ENCODE measurements around the gene NRIP1. TPM values are rescaled to one million over a fixed set of nuclear protein-coding genes. Genes with fewer than 3 reads are reported as not detected.

Gene NRIP1
- 59.2 and 62.6 TPM in 2 replicates for total RNA-seq (2013; cell fraction: nucleolus; rRNA removed)
- 18.0 and 20.2 TPM in 2 replicates for total RNA-seq (2014; rRNA removed)
- total RNA-seq (2014; rRNA removed; fragmentation: Illumina TruSeq; extraction: Trizol), result 25.7 and 26.1 TPM in 2 replicates
- total RNA-seq (2021), result 22.9 and 23.4 TPM in 2 replicates
- 5.8 TPM for polyA plus RNA-seq (2011; ENCODE audit: low read depth)
- polyA plus RNA-seq (2011; rRNA removed), result 10.0 and 13.8 TPM in 2 replicates
- 3.5 and 3.7 TPM in 2 replicates for polyA plus RNA-seq (2011; cell fraction: cytosol; rRNA removed)
- 9.3 and 10.4 TPM in 2 replicates for polyA plus RNA-seq (2011; cell fraction: nucleus; rRNA removed)
- polyA plus RNA-seq (2012), result 7.4 and 8.1 TPM in 2 replicates
- 12.5 and 15.6 TPM in 2 replicates for polyA plus RNA-seq (2014; fragmentation: Illumina TruSeq; extraction: Trizol)
- 1 to 10 TPM; 2.9 to 4.0 TPM for polyA plus RNA-seq (2014; fragmentation: Nextera tagmentation; extraction: Ambion mirVana)
- 6.3 and 6.8 TPM in 2 replicates for polyA plus RNA-seq (2014; rRNA removed)
- polyA plus RNA-seq (2016; fragmentation: Nextera tagmentation; extraction: Ambion mirVana), result 1 to 10 TPM; 4.1 to 8.6 TPM
- 20.1 and 37.1 TPM in 2 replicates for polyA minus RNA-seq (2011; rRNA and poly(A)+ RNA removed)
- 6.1 and 9.5 TPM in 2 replicates for polyA minus RNA-seq (2011; cell fraction: cytosol; rRNA and poly(A)+ RNA removed)
- 15.2 and 19.6 TPM in 2 replicates for polyA minus RNA-seq (2011; cell fraction: nucleus; rRNA and poly(A)+ RNA removed)
- Bru-seq, nascent RNA, result percentile 82 among the genes with signal in this experiment
- percentile 65 among the genes with signal in this experiment for BruChase-seq, experiment 1, labeled RNA remaining after a 6-hour chase
- percentile 80 among the genes with signal in this experiment for BruChase-seq, experiment 2, labeled RNA remaining after a 2-hour chase
- long read RNA-seq, experiment 1, result 0 reads
- long read RNA-seq, experiment 2, partial matches to known transcripts, result 2 of 16 reads
- long read RNA-seq, experiment 2, other reads (novel, unspliced or antisense), result 13 of 16 reads

DNA sequence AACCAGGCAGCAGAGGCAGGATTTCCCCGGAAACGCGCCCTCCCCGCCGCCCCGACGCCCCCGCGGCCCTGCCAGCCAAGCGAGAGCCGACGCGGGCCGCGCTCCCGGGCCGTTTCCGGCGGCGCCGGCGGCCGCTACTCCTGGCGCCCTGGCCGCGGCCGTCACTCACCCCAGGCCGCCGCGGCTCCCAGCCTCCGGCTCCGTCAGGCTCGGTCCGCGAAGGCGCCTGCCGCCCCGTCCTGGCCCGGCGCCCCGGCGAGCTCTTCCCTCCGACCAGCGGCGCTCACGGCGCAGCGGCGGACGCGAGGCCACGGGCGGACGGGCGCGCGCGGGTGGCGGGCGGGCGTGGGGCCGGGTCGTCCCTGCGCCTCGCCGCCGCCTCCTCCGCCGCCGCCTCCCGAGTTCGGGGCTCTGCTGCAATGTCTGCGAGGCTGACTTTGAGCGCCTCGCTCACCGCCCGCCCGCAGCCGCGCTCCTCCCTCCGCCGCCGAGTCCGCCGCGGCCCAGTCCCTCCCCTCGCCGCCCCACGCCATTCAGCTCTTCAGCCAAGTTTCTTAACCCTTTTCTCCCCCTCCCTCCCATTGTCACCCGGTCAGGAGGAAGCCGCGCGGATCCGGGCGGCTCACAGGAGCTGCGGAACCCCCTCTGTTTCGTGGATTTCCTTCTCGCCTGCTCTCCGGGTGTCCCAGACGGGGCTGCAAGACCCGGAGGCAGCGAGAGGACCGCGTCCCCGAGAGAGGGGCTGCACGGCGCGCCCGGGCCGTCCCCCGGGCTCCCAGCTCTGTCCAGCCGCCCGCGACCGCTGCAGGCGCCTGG, at the start of gene NRIP1:
NRIP1 (minus strand) TSS at position 425 of the 816 bp plus-strand sequence. CDS start 96,808 bp downstream, outside the sequence.
- ChIA-PET CTCF (interaction anchor here (0.6 to 1.3 kb wide), 3 partner anchors 14 to 418 kb away, joined by 3 to 4 read pairs (median 3); no protein-coding TSS in a partner anchor), POLR2A (interaction anchor here (0.7 to 1.1 kb wide), 4 partner anchors 8 to 185 kb away, joined by 3 read pairs; no protein-coding TSS in a partner anchor), SMC1A (ENCODE audit: uncharacterized antibody, unreplicated experiment) (interaction anchor here (1.1 to 2.7 kb wide), 5 partner anchors 8 to 198 kb away, joined by 3 to 9 read pairs (median 5); no protein-coding TSS in a partner anchor), RAD21 (ENCODE audit: unreplicated experiment) (interaction anchor here (0.9 to 1.7 kb wide), 7 partner anchors 8 to 418 kb away, joined by 3 to 5 read pairs (median 5); no protein-coding TSS in a partner anchor)
- no peaks in the 10 kb centered on the region for H4K20me1 ChIP-seq (ENCODE audit: control insufficient read depth, insufficient read depth)
- intact Hi-C loops (cut with micrococcal nuclease; ENCODE audit: unreplicated experiment) (loop anchor here (5.0 to 10.0 kb wide), 4 partner anchors 370 to 682 kb away; partner anchors contain the start of genes HSPA13 and SAMSN1), in situ Hi-C loops (cut with MboI) (loop anchor here (10.0 kb wide), 1 partner anchor 420 kb away; no protein-coding TSS in a partner anchor)
- peaks cover 0 to 5% of the 10 kb centered on the region in 2 experiments; a peak in 1 of 4 replicates for H3K27me3 ChIP-seq (replicated peaks in 1 of 2; ENCODE audit: control insufficient read depth in 2 of 2, insufficient read depth in 2 of 2, low read length in 1 of 2)
- peak within 1 kb of the TSS; percentile 78 for H2AFZ ChIP-seq (ENCODE audit: control insufficient read depth, low read depth, low read length)
- H3K4me2 ChIP-seq (ENCODE audit: control insufficient read depth, insufficient read depth), result peak within 1 kb of the TSS; percentile 93
- H3K9me3 ChIP-seq (replicated peaks; ENCODE audit: control insufficient read depth, insufficient read depth, low read length), result no peaks in the 10 kb centered on the region
- no peaks in the 10 kb centered on the region for H3K36me3 ChIP-seq (ENCODE audit: control insufficient read depth in 2 of 2, insufficient read depth in 2 of 2, low read length in 1 of 2)
- peak within 1 kb of the TSS; percentile 88 for H3K9ac ChIP-seq (ENCODE audit: control insufficient read depth, insufficient read depth, low read length)
- H3K4me3 ChIP-seq, result peak within 1 kb of the TSS; percentile 91
- no TSS peak for BruUV-seq (replicated peaks)
- ATAC-seq (peak; percentile 84), FAIRE-seq (no peak), DNase-seq (ENCODE audit: low read depth, low spot score) (no peak)
- under 1% methylated on average over 26 of the region's 116 CpGs for WGBS (ENCODE audit: insufficient coverage, insufficient replicate concordance, low lambda C conversion rate, missing lambda C conversion rate)
- H3K27ac ChIP-seq (ENCODE audit: control insufficient read depth, insufficient read depth), result peak within 1 kb of the TSS; percentile 63
- no peaks in the 10 kb centered on the region for H3K4me1 ChIP-seq (ENCODE audit: control insufficient read depth, insufficient read depth, low read length)
- H3K79me2 ChIP-seq (ENCODE audit: control insufficient read depth, insufficient read depth, low read length), result peaks cover 48% of the 10 kb centered on the region
- TF ChIP-seq HDAC6 (IDR thresholded peaks at IDR 0.05; ENCODE audit: unreplicated experiment) (no peak), IKZF2 (IDR thresholded peaks at IDR 0.05) (no peak), JUND (IDR thresholded peaks at IDR 0.05; ENCODE audit: low read depth, low read length) (no peak), ETV6 (conservative IDR thresholded peaks at IDR 0.05 in 1 of 2, IDR thresholded peaks at IDR 0.05 in 1 of 2; ENCODE audit: borderline replicate concordance in 1 of 2, low read depth in 1 of 2) (no peak), MEF2B (IDR thresholded peaks at IDR 0.05; ENCODE audit: partially characterized antibody, poor library complexity, severe bottlenecking) (no peak), ZSCAN29 (IDR thresholded peaks at IDR 0.05) (0 out of 2 replicates have a peak, but pooled peaks have one; percentile 18), ZBTB33 (IDR thresholded peaks at IDR 0.05) (no peak), SMAD5 (IDR thresholded peaks at IDR 0.05; ENCODE audit: low read depth) (no peak)
- TF ChIP-seq, protein P1, sequence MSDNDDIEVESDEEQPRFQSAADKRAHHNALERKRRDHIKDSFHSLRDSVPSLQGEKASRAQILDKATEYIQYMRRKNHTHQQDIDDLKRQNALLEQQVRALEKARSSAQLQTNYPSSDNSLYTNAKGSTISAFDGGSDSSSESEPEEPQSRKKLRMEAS (IDR thresholded peaks at IDR 0.05; ENCODE audit: low read depth, low read length), result no peak
- TF ChIP-seq, protein P2, sequence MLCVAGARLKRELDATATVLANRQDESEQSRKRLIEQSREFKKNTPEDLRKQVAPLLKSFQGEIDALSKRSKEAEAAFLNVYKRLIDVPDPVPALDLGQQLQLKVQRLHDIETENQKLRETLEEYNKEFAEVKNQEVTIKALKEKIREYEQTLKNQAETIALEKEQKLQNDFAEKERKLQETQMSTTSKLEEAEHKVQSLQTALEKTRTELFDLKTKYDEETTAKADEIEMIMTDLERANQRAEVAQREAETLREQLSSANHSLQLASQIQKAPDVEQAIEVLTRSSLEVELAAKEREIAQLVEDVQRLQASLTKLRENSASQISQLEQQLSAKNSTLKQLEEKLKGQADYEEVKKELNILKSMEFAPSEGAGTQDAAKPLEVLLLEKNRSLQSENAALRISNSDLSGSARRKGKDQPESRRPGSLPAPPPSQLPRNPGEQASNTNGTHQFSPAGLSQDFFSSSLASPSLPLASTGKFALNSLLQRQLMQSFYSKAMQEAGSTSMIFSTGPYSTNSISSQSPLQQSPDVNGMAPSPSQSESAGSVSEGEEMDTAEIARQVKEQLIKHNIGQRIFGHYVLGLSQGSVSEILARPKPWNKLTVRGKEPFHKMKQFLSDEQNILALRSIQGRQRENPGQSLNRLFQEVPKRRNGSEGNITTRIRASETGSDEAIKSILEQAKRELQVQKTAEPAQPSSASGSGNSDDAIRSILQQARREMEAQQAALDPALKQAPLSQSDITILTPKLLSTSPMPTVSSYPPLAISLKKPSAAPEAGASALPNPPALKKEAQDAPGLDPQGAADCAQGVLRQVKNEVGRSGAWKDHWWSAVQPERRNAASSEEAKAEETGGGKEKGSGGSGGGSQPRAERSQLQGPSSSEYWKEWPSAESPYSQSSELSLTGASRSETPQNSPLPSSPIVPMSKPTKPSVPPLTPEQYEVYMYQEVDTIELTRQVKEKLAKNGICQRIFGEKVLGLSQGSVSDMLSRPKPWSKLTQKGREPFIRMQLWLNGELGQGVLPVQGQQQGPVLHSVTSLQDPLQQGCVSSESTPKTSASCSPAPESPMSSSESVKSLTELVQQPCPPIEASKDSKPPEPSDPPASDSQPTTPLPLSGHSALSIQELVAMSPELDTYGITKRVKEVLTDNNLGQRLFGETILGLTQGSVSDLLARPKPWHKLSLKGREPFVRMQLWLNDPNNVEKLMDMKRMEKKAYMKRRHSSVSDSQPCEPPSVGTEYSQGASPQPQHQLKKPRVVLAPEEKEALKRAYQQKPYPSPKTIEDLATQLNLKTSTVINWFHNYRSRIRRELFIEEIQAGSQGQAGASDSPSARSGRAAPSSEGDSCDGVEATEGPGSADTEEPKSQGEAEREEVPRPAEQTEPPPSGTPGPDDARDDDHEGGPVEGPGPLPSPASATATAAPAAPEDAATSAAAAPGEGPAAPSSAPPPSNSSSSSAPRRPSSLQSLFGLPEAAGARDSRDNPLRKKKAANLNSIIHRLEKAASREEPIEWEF (IDR thresholded peaks at IDR 0.05; ENCODE audit: insufficient replicate concordance, low read depth, low read length), result no peak

All from GM12878 (cell line).